GM13976 (cell line): ENCODE results near the gene MRPL2.

Source experiments
- DNase-seq: peaks from one replicate; pipeline ENCODE4 v3.0.0; 2012; ENCODE audit warnings: low spot score
- in situ Hi-C: fragments of 300-500 bp; cut with MboI; formaldehyde crosslinking; loops from one replicate; pipeline ENCODE4 v1.12.0; 2022; ENCODE audit warnings: low sequenced_read_pairs, mixed read lengths, inconsistent platforms; ENCODE audit not compliant: unreplicated experiment
- TF ChIP-seq, protein P1 (sequence below): IDR thresholded peaks from 2 replicates; pipeline ENCODE4 v1.5.1; 2012; ENCODE audit warnings: borderline replicate concordance, mild to moderate bottlenecking; ENCODE audit not compliant: insufficient read depth; ENCODE audit errors: extremely low read depth, missing control alignments, control extremely low read depth

The MRPL2 gene

DNA sequence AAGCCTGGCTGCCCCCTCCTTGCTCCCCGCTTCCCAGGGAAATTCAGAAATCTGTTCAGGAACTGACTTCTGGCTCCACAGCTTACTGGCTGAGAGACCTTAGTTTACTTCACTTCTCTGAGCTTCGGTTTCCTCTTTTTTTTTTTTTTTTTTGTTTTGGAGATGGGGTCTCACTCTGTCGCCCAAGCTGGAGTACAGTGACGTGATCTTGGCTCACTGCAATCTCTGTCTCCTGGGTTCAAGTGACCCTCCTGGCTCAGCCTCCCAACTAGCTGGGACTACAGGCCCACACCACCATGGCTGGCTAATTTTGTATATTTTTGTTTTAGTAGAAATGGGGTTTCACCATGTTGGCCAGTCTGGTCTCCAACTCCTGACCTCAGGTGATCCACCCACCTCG, 31.8 kb upstream of the MRPL2 start:
- DNase-seq = no peak
- TF ChIP-seq, protein P1, sequence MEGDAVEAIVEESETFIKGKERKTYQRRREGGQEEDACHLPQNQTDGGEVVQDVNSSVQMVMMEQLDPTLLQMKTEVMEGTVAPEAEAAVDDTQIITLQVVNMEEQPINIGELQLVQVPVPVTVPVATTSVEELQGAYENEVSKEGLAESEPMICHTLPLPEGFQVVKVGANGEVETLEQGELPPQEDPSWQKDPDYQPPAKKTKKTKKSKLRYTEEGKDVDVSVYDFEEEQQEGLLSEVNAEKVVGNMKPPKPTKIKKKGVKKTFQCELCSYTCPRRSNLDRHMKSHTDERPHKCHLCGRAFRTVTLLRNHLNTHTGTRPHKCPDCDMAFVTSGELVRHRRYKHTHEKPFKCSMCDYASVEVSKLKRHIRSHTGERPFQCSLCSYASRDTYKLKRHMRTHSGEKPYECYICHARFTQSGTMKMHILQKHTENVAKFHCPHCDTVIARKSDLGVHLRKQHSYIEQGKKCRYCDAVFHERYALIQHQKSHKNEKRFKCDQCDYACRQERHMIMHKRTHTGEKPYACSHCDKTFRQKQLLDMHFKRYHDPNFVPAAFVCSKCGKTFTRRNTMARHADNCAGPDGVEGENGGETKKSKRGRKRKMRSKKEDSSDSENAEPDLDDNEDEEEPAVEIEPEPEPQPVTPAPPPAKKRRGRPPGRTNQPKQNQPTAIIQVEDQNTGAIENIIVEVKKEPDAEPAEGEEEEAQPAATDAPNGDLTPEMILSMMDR = no peak
- in situ Hi-C loops = no loop called here

DNA sequence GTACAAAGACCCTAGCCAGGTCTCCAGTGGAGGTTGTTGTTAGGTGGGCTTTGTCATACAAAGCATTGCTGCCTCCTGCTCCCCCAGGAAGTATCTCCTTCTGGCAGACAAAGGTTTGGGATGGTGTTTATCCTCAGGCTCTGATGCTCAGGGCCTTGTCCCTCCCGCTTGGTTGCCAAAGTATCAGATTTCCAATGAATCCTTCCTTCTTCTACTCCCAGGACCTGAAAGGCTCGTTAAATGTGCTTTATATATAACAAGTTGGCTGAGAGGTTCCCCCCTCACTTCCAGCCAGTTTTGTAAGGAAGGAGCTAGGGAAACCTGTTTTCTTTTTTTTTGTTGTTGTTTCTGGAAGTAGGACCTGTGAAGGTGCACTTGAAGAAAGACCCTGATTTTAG, 31.3 kb upstream of the MRPL2 start:
- in situ Hi-C loops = no loop called here
- DNase-seq = no peak
- TF ChIP-seq, protein P1 = no peak

DNA sequence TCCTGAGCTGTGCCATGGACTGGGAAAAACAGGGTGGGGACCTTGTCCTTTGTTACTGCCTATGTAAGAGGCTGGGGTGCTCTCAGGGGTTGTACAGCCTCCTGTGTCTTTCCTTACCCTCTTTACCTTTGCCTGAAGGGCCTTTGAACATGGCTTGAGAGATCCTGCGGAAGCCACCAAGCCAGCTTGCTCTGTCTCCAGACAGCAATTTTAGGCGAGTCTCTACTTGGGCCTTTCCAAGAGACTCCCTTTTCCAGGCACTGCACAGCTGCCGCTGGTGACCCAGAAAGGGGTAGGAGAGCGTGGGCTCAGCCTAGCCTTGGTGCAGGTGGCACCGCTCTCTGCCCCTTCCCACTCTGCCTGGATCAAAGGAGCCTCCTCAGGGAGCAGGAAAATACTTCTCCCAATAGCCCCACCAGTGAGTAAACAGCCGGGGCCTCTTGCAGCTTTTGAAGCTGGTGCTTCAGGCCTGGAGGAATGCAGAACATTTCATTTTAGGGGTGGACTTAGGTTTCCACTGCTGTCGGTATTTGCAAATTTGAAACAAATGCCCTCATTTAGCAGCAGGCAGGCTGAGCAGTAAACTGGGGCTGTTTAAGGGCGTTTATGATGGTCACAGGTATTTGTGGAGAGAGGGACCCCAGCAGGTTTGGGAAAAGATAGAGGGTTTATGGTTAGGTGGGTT, 30.8 kb upstream of the MRPL2 start:
- TF ChIP-seq, protein P1 = no peak
- DNase-seq = no peak
- in situ Hi-C loops = no loop called here

DNA sequence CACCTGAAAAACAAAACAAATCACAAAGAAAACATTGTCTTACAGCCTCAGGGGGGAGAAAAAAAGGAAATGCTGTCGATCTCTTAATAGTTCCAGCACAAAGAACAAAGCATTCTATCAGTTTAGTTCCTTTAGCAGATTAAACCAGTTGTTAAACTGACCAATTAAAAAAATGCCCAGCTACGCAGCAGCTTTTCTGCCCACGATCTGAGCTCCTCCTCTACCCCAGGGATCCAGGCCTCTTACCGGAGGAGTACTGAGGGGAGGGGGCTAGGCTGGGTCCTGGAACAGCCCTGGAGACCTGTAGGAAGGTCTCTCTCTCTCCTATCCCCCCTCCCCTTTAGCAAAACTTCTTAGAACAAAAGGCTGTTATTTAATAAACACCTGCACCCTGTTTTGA, 30.2 kb upstream of the MRPL2 start:
- DNase-seq = no peak
- TF ChIP-seq, protein P1 = no peak
- in situ Hi-C loops = no loop called here

DNA sequence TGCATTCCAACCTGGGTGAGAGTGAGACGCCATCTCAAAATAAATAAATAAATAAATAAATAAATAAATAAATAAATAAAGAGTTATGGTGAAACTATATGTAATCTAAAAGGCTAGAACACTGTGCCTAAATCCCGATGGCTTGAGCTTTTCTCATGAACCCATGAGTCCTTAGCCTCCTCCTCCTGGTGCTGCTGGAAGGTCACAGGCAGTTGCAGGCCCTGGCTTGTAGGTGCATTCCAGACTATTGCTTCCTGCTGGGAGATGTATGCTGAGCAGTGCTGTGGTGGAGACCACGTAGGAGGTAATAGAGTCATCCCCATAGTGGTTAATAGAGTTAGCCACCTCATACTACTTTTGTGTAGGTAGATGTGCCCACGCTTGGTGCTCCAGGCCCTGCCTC, 29.4 kb upstream of the MRPL2 start:
- in situ Hi-C loops = no loop called here
- TF ChIP-seq, protein P1 = no peak
- DNase-seq = no peak

DNA sequence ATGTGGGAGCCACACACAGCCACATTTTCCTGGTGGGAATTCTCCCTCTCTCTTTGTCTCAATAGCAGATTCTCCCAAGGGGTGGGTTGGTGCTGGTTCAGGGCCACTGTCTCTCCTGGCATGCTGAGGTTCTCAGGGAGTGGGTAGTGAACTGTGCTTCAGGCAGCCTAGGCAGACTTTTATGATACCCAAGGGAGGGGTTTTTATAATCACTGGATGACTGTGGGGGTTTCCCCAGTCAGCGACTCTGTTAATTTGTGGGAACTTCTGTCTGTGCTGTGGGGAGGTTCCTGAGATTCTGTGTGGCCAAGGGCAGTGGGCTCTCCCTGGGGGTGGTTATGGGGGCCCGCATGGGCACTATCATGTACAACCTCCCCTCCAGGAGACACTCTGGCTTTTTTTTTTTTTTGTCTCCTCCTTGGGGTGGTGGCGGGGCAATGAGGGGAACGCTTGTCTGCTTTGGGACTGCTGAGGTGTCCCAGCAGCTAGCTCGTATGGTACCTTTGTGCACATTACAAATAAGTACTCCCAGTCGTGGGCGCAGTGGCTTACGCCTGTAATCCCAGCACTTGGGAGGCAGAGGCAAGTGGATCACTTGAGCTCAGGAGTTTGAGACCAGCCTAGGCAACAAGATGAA, 26.9 kb upstream of the MRPL2 start:
- in situ Hi-C loops = no loop called here

More for the DNA sequence above, 26.9 kb upstream of the MRPL2 start:
- DNase-seq = peak; percentile 79
- TF ChIP-seq, protein P1 = no peak
